Stimulated activated CD4-positive, alpha-beta T cell treated with anti-CD3 and anti-CD28 coated beads, Interleukin-15, amount 100 ng/mL, for 48 hours (primary cell): ENCODE data around the gene CDH2.

ENCODE experiments used
- DNase-seq, 2 donors: peaks; one replicate each; pipeline ENCODE4 v3.0.0-alpha.2; 2020; ENCODE audit warnings: low read depth in 2 of 2

CDH2 gene

DNA sequence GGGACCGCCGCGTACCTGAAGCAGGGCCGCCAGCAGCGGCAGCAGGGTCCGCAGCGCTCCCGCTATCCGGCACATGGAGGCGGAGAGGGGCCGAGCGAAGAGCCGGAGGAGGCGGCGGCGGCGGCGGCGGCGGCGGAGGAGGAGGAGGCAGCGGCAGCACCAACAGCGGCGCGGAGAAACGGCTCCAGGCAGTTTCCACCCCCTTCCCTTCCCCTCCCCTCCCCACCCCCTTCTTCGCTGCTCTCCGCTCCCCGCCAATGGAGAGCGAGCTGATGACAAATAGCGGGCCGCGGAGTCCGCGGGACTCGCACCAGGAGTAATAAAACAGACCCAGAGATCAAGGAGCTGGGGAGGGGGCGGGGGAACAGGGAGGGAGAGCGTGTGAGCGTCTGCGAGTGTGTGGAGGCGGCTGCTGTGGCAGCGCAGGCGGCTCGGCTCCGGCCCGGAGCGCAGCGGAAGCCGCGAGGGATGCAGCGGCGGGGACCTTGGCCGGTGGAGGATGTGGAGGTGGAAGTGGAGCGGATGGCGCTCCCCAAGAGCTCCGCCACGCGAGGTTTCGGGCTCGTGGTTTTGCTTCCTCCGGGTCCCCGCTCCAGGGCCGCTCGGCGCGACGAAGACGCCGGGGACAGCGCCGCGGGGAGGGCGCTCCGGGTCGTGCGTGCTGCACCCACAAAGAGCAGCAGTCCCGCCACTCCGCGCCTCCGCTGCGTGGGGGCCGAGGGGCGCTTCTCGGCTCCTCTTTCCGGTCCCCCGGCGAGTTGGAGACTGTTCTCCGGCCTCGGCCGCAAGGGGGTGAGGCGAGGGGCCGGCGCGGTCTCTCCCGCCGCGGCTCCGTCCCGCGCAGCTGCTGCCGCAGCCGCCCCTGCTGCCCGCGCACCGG, at the start of gene CDH2:
Gene CDH2 (minus strand): TSS at position 183 of the 880 bp plus-strand sequence. CDS start 108 bp downstream, at position 75.
- DNase-seq: no peak

- no peak for DNase-seq
Measured at GRCh38 chr18:28212060-28212459, 35.1 kb upstream of the CDH2 start.

- no peak for DNase-seq
Measured at GRCh38 chr18:28208712-28209265, 31.9 kb upstream of the CDH2 start.

DNA sequence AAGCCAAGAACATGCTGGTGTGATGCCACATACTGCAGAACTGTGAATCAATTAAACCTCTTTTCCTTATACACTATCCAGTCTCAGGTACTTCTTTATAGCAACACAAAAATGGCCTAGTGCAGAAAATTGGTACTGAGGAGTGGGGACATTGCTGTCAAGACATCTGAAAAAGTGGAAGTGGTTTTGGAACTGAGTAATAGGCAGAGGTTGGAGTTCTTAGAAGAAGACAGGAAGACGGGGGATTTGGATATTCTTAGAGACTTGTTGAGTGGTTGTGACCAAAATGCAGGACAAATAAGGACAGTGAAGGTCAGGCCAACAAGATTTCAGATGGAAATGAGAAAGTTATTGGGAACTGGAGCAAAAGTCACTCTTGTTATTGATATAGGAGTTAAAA, 31.3 kb upstream of the CDH2 start:
- DNase-seq: no peak

- DNase-seq: no peak
Measured at GRCh38 chr18:28204154-28204553, 27.2 kb upstream of the CDH2 start.

GRCh38 chr18:28201056-28201455, 24.1 kb upstream of the CDH2 start:
- no peak for DNase-seq

GRCh38 chr18:28198620-28199019, 21.7 kb upstream of the CDH2 start:
- no peak for DNase-seq

- DNase-seq: no peak
Measured at GRCh38 chr18:28193177-28193778, 16.3 kb upstream of the CDH2 start.

DNA sequence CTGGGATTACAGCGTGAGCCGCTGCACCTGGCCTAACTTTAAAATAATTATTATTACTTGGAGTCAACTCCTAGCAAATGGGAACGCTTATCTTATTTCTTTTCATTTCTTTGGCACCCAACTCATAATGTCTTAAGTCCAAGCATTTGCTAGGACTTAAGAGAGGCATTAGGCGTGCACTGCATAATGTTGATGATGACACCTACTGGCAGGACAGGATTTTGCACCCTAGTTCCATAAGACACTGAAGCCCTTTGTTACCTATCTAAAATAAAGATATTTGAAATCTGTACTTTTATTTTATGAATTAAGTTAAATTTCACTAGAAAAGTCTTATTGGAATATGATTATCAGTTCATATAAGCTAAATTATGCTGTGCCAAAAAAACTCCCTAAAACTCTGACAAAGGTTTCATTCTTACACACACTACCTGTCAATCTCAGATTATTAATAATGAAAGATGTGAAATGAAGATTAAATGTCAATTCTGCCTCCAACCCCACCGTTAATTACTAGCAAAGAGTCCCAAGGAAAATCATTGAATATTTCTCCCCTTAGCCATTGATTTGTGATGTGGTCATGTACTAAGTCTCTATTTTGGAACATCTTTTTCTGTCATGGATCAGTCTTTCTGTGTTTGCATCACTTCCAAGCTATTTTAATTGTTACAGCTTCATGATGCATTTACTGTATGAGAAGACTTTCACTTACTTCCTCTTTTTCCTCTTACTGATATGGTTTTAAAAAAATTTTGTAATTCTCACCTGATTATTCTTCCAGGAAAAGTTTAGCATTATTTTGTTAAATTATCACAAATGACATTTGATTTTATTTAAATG, 12.7 kb upstream of the CDH2 start:
- no peak for DNase-seq

- no peak for DNase-seq
Measured at GRCh38 chr18:28185121-28185520, 8.2 kb upstream of the CDH2 start.

- no peak for DNase-seq
Measured at GRCh38 chr18:28183418-28184078, 6.6 kb upstream of the CDH2 start.

- no peak for DNase-seq
Measured at GRCh38 chr18:28181616-28182015, 4.7 kb upstream of the CDH2 start.

GRCh38 chr18:28178720-28179119, 1.8 kb upstream of the CDH2 start:
- no peak for DNase-seq

GRCh38 chr18:28177828-28178635, 1.1 kb upstream of the CDH2 start:
- DNase-seq: no peak

DNA sequence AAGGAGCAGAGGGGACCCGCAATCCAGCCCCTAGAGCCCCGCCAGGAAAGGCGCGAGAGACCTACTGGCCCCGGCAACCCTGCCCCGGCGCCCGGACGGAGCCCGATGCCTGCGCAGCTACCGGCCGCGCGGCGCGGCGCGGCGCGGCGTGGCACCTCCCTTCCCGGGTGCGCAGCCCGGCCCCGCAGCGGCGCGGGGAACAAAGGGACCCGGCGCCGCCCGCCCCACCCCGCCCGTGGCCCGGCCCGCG, 307 bp downstream of the CDH2 start:
- DNase-seq: no peak

DNA sequence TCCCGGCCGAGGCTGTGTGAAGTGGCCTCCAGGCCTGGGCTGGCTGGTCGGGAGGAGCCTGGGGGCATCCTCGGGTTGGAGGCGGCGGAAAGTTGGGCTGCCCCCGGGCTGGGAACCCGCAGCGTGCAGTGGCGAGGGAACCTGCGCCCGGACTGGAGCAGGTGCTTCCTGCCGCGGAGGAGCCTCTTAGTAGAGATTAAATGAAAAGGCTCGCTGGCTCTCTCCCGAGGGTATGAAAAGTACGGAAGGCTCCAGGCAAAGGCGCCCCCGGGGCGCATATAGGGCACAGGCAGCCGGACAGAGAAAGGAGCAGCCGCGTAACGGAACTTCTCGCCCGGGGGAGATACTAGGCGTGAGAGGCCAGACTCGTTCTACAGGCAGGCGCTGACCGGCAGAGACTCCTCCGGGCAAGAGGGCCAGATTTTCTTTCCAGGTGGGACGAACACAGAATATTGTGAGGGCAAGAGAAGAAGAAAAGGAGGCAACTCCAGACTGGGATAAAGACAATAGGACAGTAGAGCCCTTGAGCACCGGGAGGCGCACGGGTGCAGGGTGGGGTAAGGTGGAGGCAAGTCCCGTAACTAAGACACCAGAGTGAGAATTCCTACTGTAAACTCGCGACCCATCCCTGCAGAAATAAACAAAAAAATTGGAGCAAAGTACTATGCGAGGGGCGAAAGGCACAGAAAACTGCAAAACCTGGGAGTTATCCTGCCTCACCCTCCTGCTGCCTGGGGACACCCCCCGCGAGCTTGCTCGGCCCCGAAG, 816 bp downstream of the CDH2 start:
- no peak for DNase-seq

GRCh38 chr18:28175150-28175929, 1.6 kb downstream of the CDH2 start:
- no peak for DNase-seq

DNA sequence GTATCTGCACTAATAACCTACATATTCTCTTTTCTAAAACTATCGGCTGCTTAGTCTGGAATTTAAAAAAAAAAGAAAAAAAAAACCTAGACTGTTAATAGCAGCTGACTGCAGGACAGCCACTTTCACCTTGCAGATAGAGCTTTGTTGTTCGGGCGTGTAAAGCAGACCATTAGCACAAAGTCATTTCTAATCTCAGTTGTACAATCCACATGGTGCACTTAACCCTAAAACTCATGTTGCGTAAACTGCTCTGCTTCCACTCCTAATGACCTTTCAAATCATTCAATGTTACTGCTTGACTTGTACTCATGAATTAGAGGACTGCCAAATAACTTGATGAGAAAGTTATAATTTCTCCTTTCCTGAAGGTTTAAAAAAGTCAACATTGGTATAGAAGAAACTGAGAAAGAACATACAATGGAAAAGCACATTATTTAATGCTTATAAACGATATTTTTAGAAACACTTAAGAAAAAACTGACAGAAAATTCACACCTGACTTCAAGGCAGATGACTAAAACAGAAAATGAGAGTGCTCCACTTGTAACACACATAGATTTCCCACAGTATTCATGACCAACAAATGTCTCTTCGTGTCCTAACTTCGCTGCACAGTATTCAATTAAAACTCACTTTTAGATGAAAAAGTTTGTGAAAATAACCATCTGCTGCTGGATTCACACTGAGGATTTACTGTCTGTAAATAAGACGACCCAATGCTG, 2.6 kb downstream of the CDH2 start:
- no peak for DNase-seq

GRCh38 chr18:28171837-28172236, 5.1 kb downstream of the CDH2 start:
- no peak for DNase-seq
